DND-41 (cell line): ENCODE data around the gene ITGA11.

Experiments used
- ATAC-seq: fragments of 200-7000 bp; cut with Tn5 transposase; 3 replicates; pipeline ENCODE4 v1.9.1; 2021; ENCODE audit warnings: low read depth; ENCODE audit not compliant: insufficient read depth
- DNase-seq: peaks from one replicate; pipeline ENCODE4 v3.0.0-alpha.2; 2020
- H2AFZ ChIP-seq: 2 replicates; pipeline ENCODE4 v1.6.0; 2012; ENCODE audit warnings: low read depth, low read length
- H3K27ac ChIP-seq: 2 replicates; pipeline ENCODE4 v1.5.1; 2012; ENCODE audit warnings: low read length, inconsistent platforms
- H3K27me3 ChIP-seq: fragments of 200-600 bp; sonication (generic); 2 replicates; pipeline ENCODE4 v1.6.0; 2012; ENCODE audit warnings: low read length, mild to moderate bottlenecking, inconsistent platforms; ENCODE audit not compliant: insufficient read depth, poor library complexity
- H3K36me3 ChIP-seq: 2 replicates; pipeline ENCODE4 v1.5.1; 2012; ENCODE audit warnings: low read length, inconsistent platforms; ENCODE audit not compliant: insufficient read depth
- H3K4me1 ChIP-seq: 2 replicates; pipeline ENCODE4 v1.5.1; 2012; ENCODE audit warnings: mild to moderate bottlenecking, low read length; ENCODE audit not compliant: insufficient read depth
- H3K4me2 ChIP-seq: 2 replicates; pipeline ENCODE4 v1.6.0; 2012; ENCODE audit warnings: mild to moderate bottlenecking, moderate library complexity, low read length, inconsistent platforms; ENCODE audit not compliant: insufficient read depth
- H3K4me3 ChIP-seq, 2 experiments: fragments of 200-600 bp in 1 of 2; shearing (Covaris generic) in 1 of 2; 2 replicates each; pipeline ENCODE4 v1.5.1; 2012 to 2016; ENCODE audit warnings: inconsistent platforms in 2 of 2, low read length in 2 of 2, mild to moderate bottlenecking in 2 of 2, low read depth in 1 of 2, moderate library complexity in 1 of 2
- H3K79me2 ChIP-seq: 2 replicates; pipeline ENCODE4 v1.6.0; 2012; ENCODE audit warnings: low read length, inconsistent platforms; ENCODE audit not compliant: insufficient read depth
- H3K9ac ChIP-seq: 2 replicates; pipeline ENCODE4 v1.6.0; 2012; ENCODE audit warnings: low read depth, mild to moderate bottlenecking, inconsistent platforms, low read length, moderate library complexity
- H3K9me3 ChIP-seq: 2 replicates; pipeline ENCODE4 v1.5.1; 2012; ENCODE audit warnings: low read length, moderate library complexity, mild to moderate bottlenecking, inconsistent platforms; ENCODE audit not compliant: insufficient read depth, severe bottlenecking
- H4K20me1 ChIP-seq: 2 replicates; pipeline ENCODE4 v1.6.0; 2012; ENCODE audit warnings: low read length; ENCODE audit not compliant: insufficient read depth
- CTCF ChIP-seq: IDR thresholded peaks from 2 replicates; pipeline ENCODE4 v1.5.1; 2012; ENCODE audit warnings: borderline replicate concordance, low read length, moderate library complexity, mild to moderate bottlenecking; ENCODE audit not compliant: poor library complexity, severe bottlenecking; ENCODE audit errors: extremely low read depth
- EZH2 ChIP-seq: IDR thresholded peaks from 3 replicates; pipeline ENCODE4 v1.6.1; 2012; ENCODE audit warnings: borderline replicate concordance, low read depth, mild to moderate bottlenecking, moderate library complexity, low read length, inconsistent platforms; ENCODE audit not compliant: severe bottlenecking

ITGA11 gene

DNA sequence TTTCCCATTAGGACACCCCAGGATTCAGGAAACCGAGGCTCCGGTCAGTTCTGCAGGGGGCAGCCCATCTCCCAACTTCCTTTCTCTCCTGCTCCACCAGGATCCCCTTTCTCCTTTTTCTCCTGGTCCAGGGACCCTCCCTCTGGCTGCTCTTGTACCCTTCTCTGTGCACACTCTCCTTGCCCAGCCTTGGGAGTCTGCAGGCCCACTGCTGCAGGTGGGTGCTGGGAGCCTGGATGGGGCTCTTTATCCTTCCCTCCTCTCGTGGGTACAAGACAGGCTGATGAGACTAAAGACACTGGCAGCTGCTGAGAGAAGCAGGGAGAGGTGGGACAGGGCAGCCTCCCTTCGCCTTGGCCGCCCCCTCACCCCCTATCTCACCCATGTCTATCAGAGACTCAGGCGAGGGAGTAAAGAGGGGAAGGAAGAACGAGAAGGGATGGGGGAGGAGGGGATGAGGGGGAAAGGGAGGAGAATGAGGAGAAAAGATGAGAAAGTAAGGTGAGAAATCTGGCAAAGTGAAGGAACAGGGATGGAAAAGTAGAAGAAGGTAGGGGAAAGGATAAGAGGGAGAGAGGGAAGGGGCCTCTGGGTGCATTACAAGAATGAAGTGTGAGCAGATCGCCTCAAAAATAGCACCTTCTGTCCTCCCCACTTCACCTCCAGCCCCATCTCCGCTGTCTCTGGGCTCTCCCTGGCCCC, 45.2 kb downstream of the ITGA11 start:
- Histone ChIP-seq H3K27ac (no peak overlapping the region), H2AFZ (no peak overlapping the region)
- no peak for TF ChIP-seq EZH2
- no peak for TF ChIP-seq CTCF

DNA sequence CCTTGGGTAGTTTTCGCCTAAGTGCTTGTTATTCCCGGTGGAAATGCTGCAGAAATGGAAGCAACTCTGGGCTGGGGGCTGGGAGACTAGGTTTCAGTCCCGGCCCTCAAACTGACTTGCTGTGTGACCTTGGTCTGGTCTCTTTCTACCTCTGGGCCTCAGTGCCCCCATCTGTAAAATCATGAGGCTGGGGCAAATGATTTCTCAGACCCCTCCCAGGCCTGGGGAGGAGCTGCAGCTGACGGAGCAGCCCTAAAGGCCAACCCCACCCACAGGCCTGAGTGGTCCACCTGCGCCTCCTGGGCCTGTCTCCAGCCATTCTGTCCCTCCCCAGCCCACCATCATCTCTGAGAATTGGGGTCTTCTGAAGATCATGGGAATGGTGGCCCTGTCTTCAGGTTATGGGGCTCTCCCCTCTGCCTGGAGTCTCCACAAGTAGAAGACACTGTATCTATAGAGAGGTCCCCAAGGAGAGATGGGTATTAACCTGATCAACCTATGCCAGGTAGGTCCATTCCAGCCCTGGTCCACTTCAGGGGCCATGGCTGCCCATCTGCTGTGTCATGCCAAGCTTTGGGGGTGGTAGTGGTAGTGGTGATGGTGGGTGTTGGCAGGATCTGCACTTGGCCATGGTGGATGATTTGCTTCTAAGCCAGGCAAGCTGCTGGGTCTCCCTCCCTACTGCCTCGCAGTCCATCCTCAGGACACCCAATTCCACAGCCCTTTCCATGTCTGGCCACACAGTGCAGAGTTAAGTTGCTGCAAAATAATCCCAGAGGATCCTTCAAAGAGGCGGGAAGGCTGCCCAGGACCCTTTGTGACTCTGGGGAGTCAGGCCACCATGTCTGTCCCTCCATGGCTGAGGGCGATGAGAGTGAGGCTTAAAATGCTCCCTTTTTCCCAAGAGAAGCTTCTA, 46.0 kb downstream of the ITGA11 start:
- Histone ChIP-seq H3K27ac (no peak overlapping the region), H3K4me2 (no peak overlapping the region), H2AFZ (no peak overlapping the region), H3K79me2 (no peaks in the 10 kb centered on the region), H3K9ac (no peak overlapping the region), H3K4me1 (no peaks in the 10 kb centered on the region), H3K27me3 (peaks cover 2% of the 10 kb centered on the region), H3K36me3 (no peaks in the 10 kb centered on the region), H3K4me3 (no peak overlapping the region), H3K9me3 (no peaks in the 10 kb centered on the region), H4K20me1 (no peaks in the 10 kb centered on the region)
- no peak for DNase-seq
- no peak for ATAC-seq
- TF ChIP-seq EZH2 = no peak
- TF ChIP-seq CTCF = no peak

More for the DNA sequence above, 45.2 kb downstream of the ITGA11 start:
- H3K36me3 ChIP-seq = no peaks in the 10 kb centered on the region
- H3K9ac ChIP-seq = no peak overlapping the region
- H3K9me3 ChIP-seq = no peaks in the 10 kb centered on the region
- DNase-seq (no peak), ATAC-seq (no peak)
- peaks cover 2% of the 10 kb centered on the region for H3K27me3 ChIP-seq
- no peak overlapping the region for H3K4me3 ChIP-seq
- H4K20me1 ChIP-seq = no peaks in the 10 kb centered on the region
- H3K4me2 ChIP-seq = no peak overlapping the region
- no peaks in the 10 kb centered on the region for H3K79me2 ChIP-seq
- no peaks in the 10 kb centered on the region for H3K4me1 ChIP-seq

GRCh38 chr15:68385240-68385561, 46.8 kb downstream of the ITGA11 start:
- no peaks in the 10 kb centered on the region for H4K20me1 ChIP-seq
- no peak overlapping the region for H2AFZ ChIP-seq
- peaks cover 2% of the 10 kb centered on the region for H3K27me3 ChIP-seq
- H3K36me3 ChIP-seq = no peaks in the 10 kb centered on the region
- DNase-seq = no peak
- no peaks in the 10 kb centered on the region for H3K9me3 ChIP-seq
- no peak overlapping the region for H3K4me3 ChIP-seq
- TF ChIP-seq EZH2 (no peak), CTCF (no peak)
- no peak overlapping the region for H3K9ac ChIP-seq
- H3K79me2 ChIP-seq = no peaks in the 10 kb centered on the region
- H3K4me2 ChIP-seq = no peak overlapping the region
- ATAC-seq = no peak
- H3K4me1 ChIP-seq = no peaks in the 10 kb centered on the region
- no peak overlapping the region for H3K27ac ChIP-seq
